Motor neuron (in vitro differentiated cells): ENCODE results near the gene AMFR. TPM values are rescaled to one million over a fixed set of nuclear protein-coding genes. Genes with fewer than 3 reads are reported as not detected.

ENCODE experiments used
- ATAC-seq, 8 experiments: fragments of 200-7000 bp; cut with Tn5 transposase; replicated peaks in 6 of 8; 2 replicates each; pipeline ENCODE4 v1.8.0; 2021; ENCODE audit warnings: mild to moderate bottlenecking in 8 of 8, moderate library complexity in 8 of 8
- H3K27ac ChIP-seq, 2 donors: fragments of 250-450 bp; sonication (Bioruptor Pico); 2 replicates each; pipeline ENCODE4 v1.9.0; 2021; ENCODE audit warnings: antibody characterized with exemption in 2 of 2, mild to moderate bottlenecking in 2 of 2, moderate library complexity in 1 of 2
- H3K4me1 ChIP-seq, 2 donors: fragments of 250-450 bp; sonication (Bioruptor Pico); replicated peaks in 1 of 2; 2 replicates each; pipeline ENCODE4 v1.6.1; 2021; ENCODE audit warnings: antibody characterized with exemption in 2 of 2, mild to moderate bottlenecking in 2 of 2, moderate library complexity in 1 of 2
- H3K4me3 ChIP-seq, 5 donors: fragments of 250-450 bp; sonication (Bioruptor Pico); 2 replicates each; pipeline ENCODE4 v1.9.0; 2021; ENCODE audit warnings: antibody characterized with exemption in 5 of 5, mild to moderate bottlenecking in 5 of 5, moderate library complexity in 4 of 5
- WGBS, 10 experiments: fragments of 450-650 bp; shearing (Covaris generic); methylation state at CpG; one replicate each; pipeline ENCODE4 v1.0.0; 2022; 5-methylcytosine and 5-hydroxymethylcytosine counted together
- in situ Hi-C, 9 experiments: fragments of 400-800 bp; cut with MboI; loops; one replicate each; pipeline ENCODE4 v1.15.0; 2021; ENCODE audit warnings: low sequenced_read_pairs in 9 of 9, low pct_unique_long_range_greater_than_20kb in 2 of 9; ENCODE audit not compliant: unreplicated experiment in 9 of 9
- total RNA-seq, 8 experiments: library from RNA; unstranded; fragments of 300-600 nt; gene quantifications; 2 replicates each; pipeline versions ENCODE4 v1.2.3 to v1.2.4, GENCODE V29; 2022

The AMFR gene
- total RNA-seq, 8 experiments from 2014 or later = 49.1 to 165 (median 60.1) TPM

DNA sequence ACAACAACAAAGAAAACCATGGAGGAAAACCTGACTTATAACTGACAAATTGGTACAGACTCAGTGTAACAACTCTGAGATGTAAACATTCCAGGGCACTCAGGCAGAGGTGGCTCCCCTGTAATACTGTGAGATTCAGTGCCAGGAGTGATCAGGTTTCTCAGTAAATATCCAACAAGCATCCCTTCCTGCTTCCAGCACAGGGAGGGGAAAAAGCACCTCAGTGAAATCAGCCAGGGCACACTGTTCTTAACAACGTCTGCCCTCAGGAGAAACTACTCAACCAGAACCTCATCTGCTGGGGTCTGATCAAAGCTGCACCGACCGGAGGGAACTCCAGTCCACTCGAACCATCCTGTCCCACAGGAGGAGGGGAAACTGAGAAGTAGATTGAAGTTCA is 52.3 kb downstream of the AMFR start:
- 53 to 88% (median 80%) methylated on average over 3 to 4 of the region's 4 CpGs; no CpG with 5 or more reads in 5 of the 10 experiments for WGBS, 10 experiments
- in situ Hi-C loops = no loop called here
- H3K27ac ChIP-seq = no peak overlapping the region
- H3K4me1 ChIP-seq = no peaks in the 10 kb centered on the region
- ATAC-seq = no peak
- no peak overlapping the region for H3K4me3 ChIP-seq

GRCh38 chr16:56372013-56372634 is 53.2 kb downstream of the AMFR start:
- WGBS, 10 experiments = 20 to 100% (median 83%) methylated on average over 1 to 7 of the region's 7 CpGs; no CpG with 5 or more reads in 2 of the 10 experiments
- in situ Hi-C loops = no loop called here
- H3K4me3 ChIP-seq = no peak overlapping the region
- no peaks in the 10 kb centered on the region for H3K4me1 ChIP-seq
- no peak overlapping the region for H3K27ac ChIP-seq
- ATAC-seq = peak in 1 of 8 experiments; percentile 56

DNA sequence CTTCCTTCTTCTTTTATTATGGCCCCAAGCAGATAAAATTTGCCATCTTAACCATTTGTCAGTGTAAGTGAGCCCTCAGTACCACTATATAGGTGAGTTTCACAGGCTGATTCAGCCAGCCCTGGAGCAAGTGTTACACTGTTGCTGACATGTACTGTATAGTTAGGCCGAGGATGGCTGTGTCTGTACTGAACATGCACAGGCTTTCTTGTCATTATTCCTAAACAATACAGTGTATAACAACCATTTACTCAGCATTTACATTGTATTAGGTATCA is 53.7 kb downstream of the AMFR start:
- in situ Hi-C loops = no loop called here
- Histone ChIP-seq H3K4me1 (no peaks in the 10 kb centered on the region), H3K4me3 (no peak overlapping the region), H3K27ac (no peak overlapping the region)
- ATAC-seq = no peak
- WGBS, 10 experiments = 80 to 100% (median 87%) methylated on average over 1 of the region's 1 CpG; no CpG with 5 or more reads in 6 of the 10 experiments

DNA sequence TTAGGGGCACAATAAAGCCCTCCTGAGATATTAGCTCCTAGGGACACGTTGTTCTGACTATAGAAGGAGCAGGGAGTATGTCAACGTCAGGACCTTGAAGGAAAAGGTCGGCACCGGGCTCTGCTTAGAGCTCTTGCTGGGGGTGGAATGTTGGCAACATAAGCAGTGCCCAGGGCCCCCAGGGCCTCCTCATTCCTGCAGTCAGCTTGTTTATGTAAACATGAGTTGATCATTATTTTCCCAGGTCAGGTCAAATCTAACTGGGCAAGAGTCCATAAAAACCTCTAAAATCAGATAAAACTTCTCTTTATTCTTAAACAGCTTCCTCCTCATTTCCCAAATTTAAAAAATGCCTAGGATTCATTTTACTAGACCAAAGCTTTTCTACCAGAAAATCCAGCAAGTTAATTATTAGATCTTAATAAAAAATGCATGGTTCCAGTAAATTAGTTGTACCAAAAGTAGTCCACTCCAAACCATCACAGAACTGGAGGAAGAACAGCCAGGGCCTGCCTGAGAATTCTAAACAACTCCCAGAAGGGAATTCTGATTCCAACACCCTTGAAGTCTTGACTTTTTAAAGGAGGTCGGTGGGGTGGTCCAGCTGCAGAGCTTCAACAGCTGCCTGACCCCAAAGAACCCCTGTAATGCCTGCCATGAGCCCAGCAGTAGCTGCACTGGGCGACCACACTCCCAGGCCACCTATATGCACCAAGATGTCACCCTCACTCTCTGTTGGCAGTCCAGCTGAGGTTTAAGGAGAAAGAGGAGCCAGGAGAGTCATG is 54.3 kb downstream of the AMFR start:
- WGBS, 10 experiments = 17 to 71% (median 61%) methylated on average over 1 to 5 of the region's 6 CpGs; no CpG with 5 or more reads in 2 of the 10 experiments
- in situ Hi-C loops = no loop called here
- peak in 3 of 8 experiments; percentile 39 to 69 (median 52) for ATAC-seq

GRCh38 chr16:56370185-56370874 is 55.0 kb downstream of the AMFR start:
- in situ Hi-C loops = no loop called here
- Histone ChIP-seq H3K27ac (no peak overlapping the region), H3K4me1 (no peaks in the 10 kb centered on the region), H3K4me3 (no peak overlapping the region)
- 22 to 100% (median 67%) methylated on average over 1 to 2 of the region's 2 CpGs; no CpG with 5 or more reads in 1 of the 10 experiments for WGBS, 10 experiments
- peak in 2 of 8 experiments; percentile 64 to 71 for ATAC-seq

More for the DNA sequence above, 54.3 kb downstream of the AMFR start:
- no peak overlapping the region for H3K4me3 ChIP-seq
- H3K4me1 ChIP-seq = no peaks in the 10 kb centered on the region
- H3K27ac ChIP-seq = no peak overlapping the region

GRCh38 chr16:56369202-56369601 is 56.1 kb downstream of the AMFR start:
- no peak for ATAC-seq
- in situ Hi-C loops = no loop called here
- Histone ChIP-seq H3K4me1 (no peaks in the 10 kb centered on the region), H3K4me3 (no peak overlapping the region), H3K27ac (no peak overlapping the region)
- WGBS, 10 experiments = 87 to 100% (median 99%) methylated on average over 1 to 5 of the region's 5 CpGs

DNA sequence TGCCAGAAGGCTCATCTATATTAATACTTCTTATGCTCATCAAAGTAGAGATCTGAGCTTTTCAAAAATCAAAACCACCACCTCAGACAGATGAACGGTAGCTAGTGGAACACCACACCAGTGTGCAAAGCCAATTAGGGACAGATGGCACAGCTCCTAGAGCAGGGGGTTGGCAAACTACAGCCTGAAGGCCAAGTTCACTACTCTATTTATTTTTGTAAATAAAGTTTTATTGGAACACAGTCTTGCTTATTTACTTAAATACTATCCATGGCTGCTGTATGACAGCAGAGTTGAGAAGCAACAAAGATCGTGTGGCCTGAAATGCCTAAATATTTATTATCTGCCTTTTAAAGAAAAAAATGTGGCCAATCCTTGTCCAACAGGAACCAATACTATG is 56.8 kb downstream of the AMFR start:
- no peaks in the 10 kb centered on the region for H3K4me1 ChIP-seq
- H3K4me3 ChIP-seq = no peak overlapping the region
- in situ Hi-C loops = no loop called here
- ATAC-seq = no peak
- 80 to 100% (median 89%) methylated on average over 1 to 2 of the region's 2 CpGs; no CpG with 5 or more reads in 3 of the 10 experiments for WGBS, 10 experiments
- H3K27ac ChIP-seq = no peak overlapping the region

- no peak overlapping the region for H3K4me3 ChIP-seq
- in situ Hi-C loops = no loop called here
- H3K27ac ChIP-seq = no peak overlapping the region
- WGBS, 10 experiments = 86 to 100% (median 90%) methylated on average over 2 to 4 of the region's 6 CpGs; no CpG with 5 or more reads in 4 of the 10 experiments
- no peak for ATAC-seq
- no peaks in the 10 kb centered on the region for H3K4me1 ChIP-seq
These were observed 57.6 kb downstream of the AMFR start for GRCh38 chr16:56367764-56368163.

GRCh38 chr16:56366945-56367344 is 58.4 kb downstream of the AMFR start:
- no peaks in the 10 kb centered on the region for H3K4me1 ChIP-seq
- in situ Hi-C loops = no loop called here
- 50 to 100% (median 100%) methylated on average over 1 to 3 of the region's 9 CpGs; no CpG with 5 or more reads in 4 of the 10 experiments for WGBS, 10 experiments
- no peak overlapping the region for H3K4me3 ChIP-seq
- ATAC-seq = no peak
- H3K27ac ChIP-seq = no peak overlapping the region

- Histone ChIP-seq H3K27ac (no peak overlapping the region), H3K4me3 (no peak overlapping the region), H3K4me1 (no peaks in the 10 kb centered on the region)
- no peak for ATAC-seq
- WGBS, 10 experiments = 50 to 100% (median 97%) methylated on average over 1 to 5 of the region's 7 CpGs; no CpG with 5 or more reads in 1 of the 10 experiments
- in situ Hi-C loops = no loop called here
These were observed 59.8 kb downstream of the AMFR start for GRCh38 chr16:56365552-56365951.

DNA sequence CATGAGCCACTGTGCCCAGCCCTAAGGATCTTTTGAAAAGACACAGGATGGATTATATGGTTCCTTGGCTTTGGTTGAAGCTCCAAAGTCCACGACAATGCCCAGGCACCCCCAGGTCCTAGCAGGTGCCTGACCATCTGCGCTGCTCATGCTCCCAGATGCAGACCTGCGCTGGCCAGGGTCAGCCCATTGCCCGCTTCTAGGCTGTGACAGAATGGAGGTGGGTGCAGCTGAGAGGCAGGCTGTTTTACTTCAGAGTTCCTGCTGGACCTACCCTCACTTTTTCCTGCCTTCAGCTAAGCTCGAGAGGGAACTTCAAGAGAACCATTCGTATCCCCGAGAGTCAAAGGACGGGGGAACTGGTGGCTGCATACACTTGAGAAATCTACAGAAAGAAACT is 60.5 kb downstream of the AMFR start:
- ATAC-seq = no peak
- Histone ChIP-seq H3K4me1 (no peaks in the 10 kb centered on the region), H3K4me3 (no peak overlapping the region), H3K27ac (no peak overlapping the region)
- in situ Hi-C loops = no loop called here
- 91 to 100% (median 100%) methylated on average over 1 to 6 of the region's 8 CpGs; no CpG with 5 or more reads in 6 of the 10 experiments for WGBS, 10 experiments

- H3K27ac ChIP-seq = no peak overlapping the region
- ATAC-seq = no peak
- no peak overlapping the region for H3K4me3 ChIP-seq
- WGBS, 10 experiments = 85 to 100% (median 93%) methylated on average over 1 to 21 of the region's 26 CpGs
- in situ Hi-C loops = no loop called here
- H3K4me1 ChIP-seq = no peaks in the 10 kb centered on the region
These were observed 61.4 kb downstream of the AMFR start for GRCh38 chr16:56363781-56364565.
